Panc1 (cell line): ENCODE data around the gene CFAP97D2.

ENCODE experiments used
- CTCF ChIP-seq: fragments of 450-650 bp; IDR thresholded peaks from 2 replicates; pipeline ENCODE4 v1.5.1; 2017; ENCODE audit warnings: mild to moderate bottlenecking
- TCF7L2 ChIP-seq: IDR thresholded peaks from 2 replicates; pipeline ENCODE4 v1.6.1; 2011; ENCODE audit warnings: mild to moderate bottlenecking, low read depth, low read length, inconsistent platforms

DNA sequence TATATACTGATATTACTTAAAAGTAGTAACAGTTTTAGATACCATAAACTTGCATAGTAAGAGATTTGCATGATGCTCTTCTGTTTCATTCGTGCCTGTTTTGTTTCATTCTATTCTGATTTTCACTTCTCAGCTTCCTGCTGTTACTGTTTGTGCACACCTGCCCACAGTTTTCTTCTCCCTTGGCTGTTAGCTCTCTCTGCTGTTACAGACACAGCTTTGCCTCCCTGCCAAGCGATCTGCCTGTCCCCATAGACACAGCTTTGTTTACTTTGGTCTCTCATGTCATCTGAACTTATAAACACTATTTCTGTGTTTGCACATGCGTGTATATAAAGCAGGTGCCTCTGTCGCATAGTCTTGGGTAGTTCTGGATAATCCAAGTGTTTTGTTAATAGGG, 80.9 kb downstream of the CFAP97D2 start:
- no peak for TF ChIP-seq CTCF
- no peak for TF ChIP-seq TCF7L2
